HG03575 (cell line): Measurements from ENCODE around the gene CRP.
"Not testable (repeated sequence)": the region's sequence is repeated elsewhere in the genome, so short reads cannot be mapped to it uniquely, and the experiment has no call there.

Experiments used
- ATAC-seq: cut with Tn5 transposase; IDR thresholded peaks from one replicate; pipeline ENCODE4 v1.9.1; 2021; ENCODE audit not compliant: unreplicated experiment, insufficient number of reproducible peaks, low FRiP score; ENCODE audit errors: extremely low read depth

Gene CRP

GRCh38 chr1:159705251-159705903 lies 9.0 kb downstream of the CRP start:
- ATAC-seq: no peak

GRCh38 chr1:159704481-159704880 lies 9.9 kb downstream of the CRP start:
- no peak for ATAC-seq

- ATAC-seq: no peak
Measured at GRCh38 chr1:159700312-159700711, 14.1 kb downstream of the CRP start.

- ATAC-seq: no peak
Measured at GRCh38 chr1:159699653-159700052, 14.7 kb downstream of the CRP start.

- no peak for ATAC-seq
Measured at GRCh38 chr1:159699246-159699645, 15.1 kb downstream of the CRP start.

GRCh38 chr1:159687511-159687910 lies 26.9 kb downstream of the CRP start:
- no peak for ATAC-seq

GRCh38 chr1:159686599-159687299 lies 27.6 kb downstream of the CRP start:
- no peak for ATAC-seq

GRCh38 chr1:159678939-159679338 lies 35.5 kb downstream of the CRP start:
- ATAC-seq: no peak

- ATAC-seq: no peak
Measured at GRCh38 chr1:159675046-159675445, 39.3 kb downstream of the CRP start.

- ATAC-seq: not testable (repeated sequence)
Measured at GRCh38 chr1:159672390-159672789, 42.0 kb downstream of the CRP start.

- ATAC-seq: no peak
Measured at GRCh38 chr1:159669338-159669737, 45.1 kb downstream of the CRP start.

- ATAC-seq: no peak
Measured at GRCh38 chr1:159668739-159669138, 45.6 kb downstream of the CRP start.

- ATAC-seq: no peak
Measured at GRCh38 chr1:159664247-159664646, 50.1 kb downstream of the CRP start.

- ATAC-seq: no peak
Measured at GRCh38 chr1:159663552-159663951, 50.8 kb downstream of the CRP start.
